HG03457 (cell line): Measurements from ENCODE around the gene PYGM.

Experiments
- ATAC-seq: cut with Tn5 transposase; IDR thresholded peaks from one replicate; pipeline ENCODE4 v1.9.1; 2021; ENCODE audit warnings: moderate number of reproducible peaks; ENCODE audit not compliant: unreplicated experiment

The PYGM gene

GRCh38 chr11:64759722-64760719 lies at the start of gene PYGM:
PYGM (minus strand) TSS chr11:64759974; CDS start chr11:64759898, 76 bp downstream.
- no peak for ATAC-seq

DNA sequence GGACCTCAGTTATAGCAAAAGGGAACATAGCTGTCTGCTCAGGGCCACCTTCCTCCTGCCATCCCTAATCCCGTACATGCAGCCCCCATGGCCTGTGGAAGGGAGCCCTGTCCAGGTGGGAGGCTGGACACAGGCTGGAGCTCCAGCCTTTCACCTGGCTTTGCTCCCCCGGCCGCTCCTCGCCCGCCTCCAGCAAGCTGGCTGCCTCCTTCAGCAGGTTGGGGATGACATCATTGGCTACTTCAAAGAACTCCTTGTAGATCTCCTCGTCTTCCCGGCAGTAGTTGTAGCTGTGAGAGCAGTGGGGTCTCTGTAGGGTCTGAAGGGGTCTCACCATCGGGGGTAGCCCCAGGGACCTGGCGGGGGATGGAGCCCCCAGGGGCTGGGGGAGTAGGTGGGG lies 45.7 kb upstream of the PYGM start:
- ATAC-seq = no peak

- ATAC-seq = no peak
Observed at GRCh38 chr11:64804346-64805210, 44.8 kb upstream of the PYGM start.

GRCh38 chr11:64803846-64804345 lies 44.1 kb upstream of the PYGM start:
- no peak for ATAC-seq

- peak; percentile 45 for ATAC-seq
Observed at GRCh38 chr11:64803158-64803845, 43.5 kb upstream of the PYGM start, which contains the start of gene MAP4K2. MAP4K2 (minus strand) TSS chr11:64803214; CDS start chr11:64803149, 65 bp downstream.

GRCh38 chr11:64802370-64803157 lies 42.8 kb upstream of the PYGM start:
- peak; percentile 4 for ATAC-seq

GRCh38 chr11:64801561-64802369 lies 42.0 kb upstream of the PYGM start:
- no peak for ATAC-seq

- no peak for ATAC-seq
Observed at GRCh38 chr11:64801158-64801464, 41.3 kb upstream of the PYGM start.

GRCh38 chr11:64800303-64801157 lies 40.8 kb upstream of the PYGM start:
- ATAC-seq = no peak

- ATAC-seq = no peak
Observed at GRCh38 chr11:64799623-64800302, 40.0 kb upstream of the PYGM start.

DNA sequence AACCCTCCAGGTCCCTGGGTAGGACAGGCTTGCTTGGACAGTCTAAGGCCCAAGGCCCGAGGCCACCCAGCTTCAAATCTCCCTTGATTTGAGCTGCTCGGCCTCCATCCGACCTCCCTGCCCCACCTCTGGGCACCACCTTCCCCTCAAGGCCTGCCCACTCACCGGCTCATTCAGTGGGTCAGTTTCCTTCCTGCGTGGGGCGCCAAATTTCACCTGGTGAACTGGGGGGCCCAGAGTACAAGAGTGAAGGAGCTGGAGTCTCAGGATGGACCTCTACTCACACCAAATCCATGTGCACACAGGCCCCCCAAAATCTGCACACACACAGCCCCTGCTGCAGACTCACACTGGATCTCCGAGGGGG lies 39.5 kb upstream of the PYGM start:
- ATAC-seq = no peak

GRCh38 chr11:64796757-64797541 lies 37.2 kb upstream of the PYGM start:
- ATAC-seq = no peak

- ATAC-seq = no peak
Observed at GRCh38 chr11:64796047-64796756, 36.4 kb upstream of the PYGM start.

- ATAC-seq = no peak
Observed at GRCh38 chr11:64794526-64794925, 34.8 kb upstream of the PYGM start.

DNA sequence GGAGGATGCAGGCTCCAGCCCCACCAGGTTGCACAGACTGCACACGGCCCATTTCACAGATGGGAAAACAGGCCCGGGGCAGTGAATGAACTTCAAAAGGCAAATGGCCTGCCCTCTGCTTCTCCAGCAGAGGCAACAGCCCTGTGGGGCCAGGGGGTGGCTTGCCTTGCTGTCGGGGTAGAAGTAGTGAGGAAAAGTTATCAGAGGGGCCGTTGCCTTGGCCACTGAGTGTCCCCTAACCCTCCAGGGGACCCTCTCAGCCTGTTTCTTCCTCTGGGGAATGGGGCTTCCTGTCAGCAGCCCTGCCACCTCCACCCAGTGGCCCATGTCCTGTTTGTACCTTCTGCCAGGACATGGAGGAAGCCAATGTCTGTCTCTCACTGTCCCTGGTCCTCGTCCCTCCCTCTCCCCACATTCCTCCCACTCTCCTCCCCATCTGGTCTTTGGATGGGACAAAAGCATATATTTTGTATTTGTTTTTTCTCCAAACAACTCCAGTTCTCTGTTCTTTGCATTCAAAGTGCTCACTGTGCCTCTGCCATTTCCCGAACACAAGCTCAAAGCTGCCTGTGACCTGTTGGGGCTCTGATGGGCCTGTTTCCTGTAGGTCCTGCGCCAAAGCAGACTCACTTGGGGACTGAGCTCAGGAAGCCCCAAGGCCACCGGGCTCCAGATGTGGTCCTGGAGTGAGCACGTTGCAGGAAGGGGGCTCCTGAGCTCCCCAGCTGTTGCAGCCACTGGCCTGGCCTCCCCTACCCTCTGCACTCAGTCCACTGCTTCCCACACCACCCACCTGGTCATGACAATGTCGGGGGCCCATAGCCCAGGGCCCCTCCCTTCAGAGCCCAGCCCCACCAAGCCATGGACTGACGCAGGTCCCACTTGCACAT lies 33.7 kb upstream of the PYGM start:
- ATAC-seq = no peak
